Measurements from ENCODE around the gene RNF4.

The RNF4 gene

GRCh38 chr4:2437475-2438215, 31.3 kb upstream of the RNF4 start:
- Histone ChIP-seq H3K4me3 (ENCODE audit: low read depth, low read length, poor library complexity, severe bottlenecking) (no peak overlapping the region), H3F3A (ENCODE audit: insufficient read depth, low read length) (no peaks in the 10 kb centered on the region), H2AFZ (ENCODE audit: low read length) (no peak overlapping the region), H3K9ac (ENCODE audit: low read length) (no peak overlapping the region), H3K4me1 (ENCODE audit: insufficient read depth, low read length, severe bottlenecking) (peaks cover 3% of the 10 kb centered on the region), H3K9me3 (ENCODE audit: low read length) (no peaks in the 10 kb centered on the region), H3K27me3 (ENCODE audit: insufficient read depth, low read length) (no peaks in the 10 kb centered on the region), H3K4me2 (ENCODE audit: low read length) (no peak overlapping the region), H3K27ac (ENCODE audit: low read depth, low read length, poor library complexity, severe bottlenecking) (no peak overlapping the region), H3K79me2 (ENCODE audit: insufficient read depth, low read length) (no peaks in the 10 kb centered on the region), H4K20me1 (ENCODE audit: insufficient read depth, low read length) (no peaks in the 10 kb centered on the region), H3K36me3 (ENCODE audit: insufficient read depth, low read length) (no peaks in the 10 kb centered on the region), H3K9me2 (ENCODE audit: low read depth, low read length) (no peaks in the 10 kb centered on the region)
- no peak for TF ChIP-seq EZH2 (IDR thresholded peaks at IDR 0.05; ENCODE audit: borderline replicate concordance, low read length)
- TF ChIP-seq CTCF (IDR thresholded peaks at IDR 0.05; ENCODE audit: low read length): no peak

GRCh38 chr4:2438822-2439718, 29.8 kb upstream of the RNF4 start:
- no peaks in the 10 kb centered on the region for H3F3A ChIP-seq (ENCODE audit: insufficient read depth, low read length)
- TF ChIP-seq CTCF (IDR thresholded peaks at IDR 0.05; ENCODE audit: low read length): no peak
- TF ChIP-seq EZH2 (IDR thresholded peaks at IDR 0.05; ENCODE audit: borderline replicate concordance, low read length): no peak
- no peaks in the 10 kb centered on the region for H3K9me3 ChIP-seq (ENCODE audit: low read length)

GRCh38 chr4:2441393-2442174, 27.3 kb upstream of the RNF4 start:
- Histone ChIP-seq H3K9ac (ENCODE audit: low read length) (no peak overlapping the region), H2AFZ (ENCODE audit: low read length) (no peak overlapping the region), H3K4me3 (ENCODE audit: low read depth, low read length, poor library complexity, severe bottlenecking) (no peak overlapping the region), H4K20me1 (ENCODE audit: insufficient read depth, low read length) (no peaks in the 10 kb centered on the region), H3F3A (ENCODE audit: insufficient read depth, low read length) (no peaks in the 10 kb centered on the region), H3K27ac (ENCODE audit: low read depth, low read length, poor library complexity, severe bottlenecking) (no peak overlapping the region), H3K9me2 (ENCODE audit: low read depth, low read length) (no peaks in the 10 kb centered on the region), H3K4me2 (ENCODE audit: low read length) (peak overlapping the region; percentile 35; the same call in 1 of the 2 replicates), H3K27me3 (ENCODE audit: insufficient read depth, low read length) (no peaks in the 10 kb centered on the region), H3K9me3 (ENCODE audit: low read length) (no peaks in the 10 kb centered on the region), H3K4me1 (ENCODE audit: insufficient read depth, low read length, severe bottlenecking) (peaks cover 3% of the 10 kb centered on the region), H3K36me3 (ENCODE audit: insufficient read depth, low read length) (no peaks in the 10 kb centered on the region), H3K79me2 (ENCODE audit: insufficient read depth, low read length) (no peaks in the 10 kb centered on the region)
- TF ChIP-seq CTCF (IDR thresholded peaks at IDR 0.05; ENCODE audit: low read length) (peak; percentile 91), EZH2 (IDR thresholded peaks at IDR 0.05; ENCODE audit: borderline replicate concordance, low read length) (no peak)

More at GRCh38 chr4:2438822-2439718, 29.8 kb upstream of the RNF4 start:
- no peak overlapping the region for H2AFZ ChIP-seq (ENCODE audit: low read length)
- H3K79me2 ChIP-seq (ENCODE audit: insufficient read depth, low read length): no peaks in the 10 kb centered on the region
- H3K4me2 ChIP-seq (ENCODE audit: low read length): no peak overlapping the region
- H3K27ac ChIP-seq (ENCODE audit: low read depth, low read length, poor library complexity, severe bottlenecking): no peak overlapping the region
- H3K4me1 ChIP-seq (ENCODE audit: insufficient read depth, low read length, severe bottlenecking): peaks cover 3% of the 10 kb centered on the region
- H3K4me3 ChIP-seq (ENCODE audit: low read depth, low read length, poor library complexity, severe bottlenecking): no peak overlapping the region
- H3K36me3 ChIP-seq (ENCODE audit: insufficient read depth, low read length): no peaks in the 10 kb centered on the region
- H3K9ac ChIP-seq (ENCODE audit: low read length): no peak overlapping the region
- no peaks in the 10 kb centered on the region for H4K20me1 ChIP-seq (ENCODE audit: insufficient read depth, low read length)
- H3K27me3 ChIP-seq (ENCODE audit: insufficient read depth, low read length): no peaks in the 10 kb centered on the region
- no peaks in the 10 kb centered on the region for H3K9me2 ChIP-seq (ENCODE audit: low read depth, low read length)
